T-helper 2 cell (primary cell): Measurements from ENCODE around the gene GSX2.
"Not testable (repeated sequence)": the region's sequence is repeated elsewhere in the genome, so short reads cannot be mapped to it uniquely, and the experiment has no call there.

ENCODE experiments used
- DNase-seq, 5 experiments: peaks; one replicate each; pipeline versions ENCODE4 v3.0.0 to v3.0.0-alpha.2; 2012 to 2022

The GSX2 gene

DNA sequence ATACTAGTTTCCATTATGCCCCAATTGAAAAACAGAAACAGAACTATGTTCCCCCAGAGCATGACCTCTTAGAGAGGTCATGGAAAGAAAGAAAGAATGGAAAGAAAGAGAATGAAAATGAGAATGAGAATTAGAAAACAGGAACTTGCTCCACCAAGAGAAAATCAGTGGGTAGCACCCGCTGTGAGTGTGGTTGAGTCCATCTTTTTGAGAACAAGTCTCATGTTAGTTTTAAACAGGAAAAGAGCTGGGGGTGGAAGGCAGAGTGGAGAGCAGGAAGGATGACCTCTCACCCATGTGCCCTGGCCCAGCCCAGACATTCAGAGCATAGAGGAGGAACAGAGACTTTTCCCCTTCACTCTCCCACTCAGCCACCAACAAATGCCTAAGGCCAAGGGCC lies 4.9 kb downstream of the GSX2 start:
- DNase-seq = no peak

DNA sequence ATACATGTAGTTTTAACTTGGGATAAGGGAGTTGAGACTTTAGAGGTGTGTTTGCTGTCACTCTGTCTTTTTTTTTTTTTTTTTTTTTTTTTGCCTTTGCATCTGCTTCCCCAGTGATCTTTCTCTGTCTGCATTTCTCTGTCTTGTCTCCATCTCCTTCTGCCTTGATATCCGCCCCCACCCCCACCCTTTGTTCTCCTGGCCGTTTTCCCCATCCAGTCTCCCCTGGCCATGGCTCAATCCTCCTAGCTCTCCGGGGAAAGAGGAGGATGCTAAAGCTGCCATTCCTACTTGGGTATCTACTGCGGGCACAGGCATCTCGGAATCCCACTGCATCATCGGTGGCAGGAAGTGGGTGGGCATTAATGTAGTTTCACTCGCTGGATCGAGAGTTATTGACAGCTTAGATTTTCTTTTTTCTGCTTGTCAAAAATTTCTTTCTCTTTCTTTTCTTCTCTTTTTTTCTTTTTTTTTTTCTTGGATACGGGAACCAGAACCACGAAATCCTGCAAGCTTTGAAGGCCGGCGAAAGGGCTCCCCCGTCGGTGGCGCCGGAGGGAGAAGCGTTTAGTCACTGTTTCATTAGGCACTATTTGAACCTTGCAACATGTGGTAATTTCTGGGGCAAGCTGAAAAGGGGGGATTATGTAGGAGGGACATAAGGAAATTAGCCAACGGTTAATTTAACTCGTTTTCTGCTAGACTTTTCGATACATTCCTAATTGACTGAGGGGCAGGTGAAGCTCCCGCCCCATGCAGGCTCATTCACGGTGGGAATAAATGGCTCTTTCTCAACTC lies 8.2 kb downstream of the GSX2 start:
- DNase-seq = no peak

DNA sequence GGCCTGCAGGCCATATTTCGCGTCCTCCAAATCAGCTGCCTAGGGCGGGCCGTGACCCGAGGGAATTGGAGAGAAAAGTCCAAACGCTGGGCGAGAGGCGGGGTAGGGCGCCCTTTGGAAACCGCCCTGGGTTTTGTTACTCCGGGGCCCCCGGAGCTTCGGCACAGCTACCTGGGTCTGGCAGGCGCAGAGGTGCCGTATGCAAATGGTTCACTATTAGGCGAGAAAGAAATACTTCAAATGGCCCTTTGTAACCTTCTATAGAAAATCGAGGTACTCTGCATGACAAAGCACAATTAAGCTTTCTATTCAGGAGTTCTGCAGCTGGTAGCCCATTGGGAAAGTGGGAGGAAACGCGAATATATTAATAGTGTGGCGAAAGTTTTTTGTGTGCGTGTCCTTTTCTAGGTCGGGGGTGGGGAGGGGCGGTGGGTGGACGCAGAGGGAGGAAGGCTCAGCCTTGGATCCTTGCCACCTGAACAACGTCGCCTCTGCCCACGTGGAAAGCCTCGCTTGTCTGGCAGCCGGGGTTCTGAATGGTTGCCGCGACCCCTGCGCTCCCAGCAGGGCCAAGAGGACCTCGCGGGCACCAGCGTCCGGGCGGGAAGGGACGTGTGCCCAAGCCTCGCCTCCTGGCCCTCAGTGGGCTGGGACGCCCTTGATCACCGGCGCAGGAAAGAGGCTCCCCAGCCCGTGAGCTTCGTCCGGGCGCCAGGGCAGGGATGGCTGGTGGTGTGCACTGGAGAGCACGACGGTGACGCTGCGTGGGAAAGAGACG lies 9.5 kb downstream of the GSX2 start:
- no peak for DNase-seq

DNA sequence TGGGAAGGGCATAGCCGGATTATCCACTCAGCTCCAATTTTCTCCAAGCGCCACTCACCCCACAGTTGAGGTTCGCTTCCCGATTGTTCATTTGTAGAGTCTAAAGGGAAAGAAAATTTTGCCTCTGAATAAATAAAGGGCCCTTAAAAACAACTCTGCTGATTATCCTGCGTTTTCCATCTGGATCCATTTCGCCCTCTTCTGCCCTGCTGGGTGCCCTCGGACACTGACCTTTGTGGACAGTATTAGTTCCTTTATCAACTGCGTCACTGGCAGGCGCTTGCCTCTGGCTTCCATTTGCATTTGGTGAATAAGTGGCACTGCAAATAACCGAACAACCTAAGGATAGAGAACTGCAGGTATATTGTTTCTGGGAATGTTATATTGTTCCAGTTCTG lies 10.1 kb downstream of the GSX2 start:
- no peak for DNase-seq

DNA sequence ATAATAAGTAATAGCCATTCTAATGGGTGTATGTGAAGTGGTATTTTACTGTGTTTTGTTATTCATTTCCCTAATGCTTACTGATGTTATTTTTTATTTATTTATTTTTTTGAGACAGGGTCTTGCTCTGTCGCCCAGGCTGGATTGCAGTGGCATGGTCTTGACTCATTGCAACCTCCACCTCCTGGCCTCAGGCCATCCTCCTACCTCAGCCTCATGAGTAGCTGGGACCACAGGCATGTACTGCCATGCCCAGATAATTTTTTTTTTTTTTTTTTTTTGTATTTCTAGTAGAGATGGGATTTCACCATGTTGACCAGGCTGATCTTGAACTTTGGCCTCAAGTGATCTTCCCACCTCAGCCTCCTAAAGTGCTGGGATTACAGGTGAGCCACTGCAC lies 13.2 kb downstream of the GSX2 start:
- DNase-seq = not testable (repeated sequence)

DNA sequence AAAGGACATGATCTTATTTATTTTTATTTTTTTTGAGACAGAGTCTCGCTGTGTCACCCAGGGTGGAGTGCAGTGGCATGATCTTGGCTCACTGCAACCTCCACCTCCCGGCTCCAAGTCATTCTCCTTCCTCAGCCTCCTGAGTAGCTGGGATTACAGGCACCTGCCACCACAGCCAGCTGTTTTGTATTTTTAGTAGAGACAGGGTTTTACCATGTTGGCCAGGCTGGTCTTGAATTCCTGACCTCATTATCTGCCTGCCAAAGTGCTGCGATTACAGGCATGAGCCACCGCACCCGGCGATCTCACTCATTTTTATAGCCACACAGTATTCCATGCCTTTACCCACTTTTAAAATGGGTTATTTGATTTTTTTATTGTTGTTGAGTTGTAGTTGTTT lies 16.3 kb downstream of the GSX2 start:
- DNase-seq = not testable (repeated sequence)

DNA sequence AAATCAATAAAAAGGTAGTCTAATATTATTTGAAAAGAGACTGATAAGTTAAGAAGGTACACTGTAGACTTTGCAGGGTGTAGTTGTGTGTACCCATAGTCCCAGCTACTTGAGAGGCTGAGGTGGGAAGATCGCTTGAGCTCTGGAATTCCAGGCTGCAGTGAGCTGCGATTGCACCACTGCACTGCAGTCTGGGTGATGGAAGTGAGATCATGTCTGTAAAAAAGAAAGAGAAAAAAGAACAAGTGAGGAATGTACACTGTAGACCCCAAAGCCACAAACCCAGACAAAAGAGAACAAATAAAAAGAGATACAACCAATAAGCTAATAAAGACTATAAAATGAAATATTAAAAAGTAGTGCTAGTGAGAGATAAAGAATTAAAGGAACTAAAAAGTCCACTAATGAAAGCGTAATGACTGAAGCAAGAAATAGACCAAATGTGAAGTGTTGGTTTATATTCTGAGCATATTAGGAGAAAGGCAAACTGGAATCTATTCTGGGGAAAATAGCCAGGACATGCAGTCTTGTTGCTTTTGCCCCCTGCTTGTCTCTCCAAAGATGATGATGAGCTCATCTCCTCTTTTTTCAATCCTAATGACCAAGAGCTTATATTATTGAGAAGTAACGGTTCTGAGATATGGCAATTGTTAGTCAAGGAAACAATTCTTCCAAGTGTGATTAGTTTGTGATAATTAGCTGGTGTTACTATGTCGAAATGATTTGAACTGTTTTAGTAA lies 19.1 kb downstream of the GSX2 start:
- no peak for DNase-seq

DNA sequence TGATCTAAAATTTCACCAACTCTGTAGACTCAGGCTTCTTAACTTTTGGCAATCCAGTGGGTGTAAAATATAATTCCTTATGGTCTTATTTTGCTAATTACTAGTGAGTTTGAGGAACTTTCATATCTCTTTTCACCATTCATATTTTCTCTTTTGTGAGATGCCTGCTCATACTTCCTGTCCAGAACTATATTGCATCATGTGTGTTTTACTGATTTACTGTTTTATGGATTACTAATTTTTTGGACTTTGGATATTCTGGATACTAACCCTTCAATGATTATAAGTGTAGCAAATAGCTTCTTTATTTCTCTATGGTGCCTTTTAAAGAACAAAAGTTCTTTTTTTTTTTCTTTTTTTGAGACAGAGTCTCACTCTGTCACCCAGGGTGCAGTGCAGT lies 20.6 kb downstream of the GSX2 start:
- no peak for DNase-seq

DNA sequence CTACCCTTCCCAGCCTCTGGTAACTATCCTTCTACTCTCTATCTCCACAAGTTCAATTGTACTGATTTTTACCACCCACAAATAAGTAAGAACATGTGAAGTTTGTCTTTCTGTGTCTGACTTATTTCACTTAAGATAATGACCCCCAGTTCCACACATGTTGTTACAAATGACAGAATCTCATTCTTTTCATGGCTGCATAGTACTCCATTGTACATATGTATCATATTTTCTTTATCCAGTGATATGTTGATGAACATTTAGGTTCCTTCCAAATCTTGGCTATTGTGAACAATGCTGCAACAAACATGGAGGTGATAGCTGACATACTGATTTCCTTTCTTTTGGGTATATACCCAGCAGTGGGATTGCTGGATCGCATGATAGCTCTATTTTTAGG lies 27.7 kb downstream of the GSX2 start:
- no peak for DNase-seq

DNA sequence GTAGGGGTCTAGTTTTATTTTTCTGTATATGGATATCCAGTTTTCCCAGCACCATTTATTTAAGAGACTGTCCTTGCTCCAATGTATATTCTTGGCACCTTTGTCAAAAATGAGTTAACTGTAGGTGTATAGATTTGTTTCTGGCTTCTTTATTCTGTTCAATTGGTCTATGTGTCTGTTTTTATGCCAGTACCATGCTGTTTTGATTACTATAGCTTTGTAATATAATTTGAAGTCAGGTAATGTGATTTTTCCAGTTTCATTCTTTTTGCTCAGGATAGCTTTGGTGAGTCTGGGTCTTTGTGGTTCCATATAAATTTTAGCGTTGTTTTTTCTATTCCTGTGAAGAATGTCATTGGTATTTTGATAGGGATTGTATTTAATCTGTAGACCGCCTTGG lies 28.7 kb downstream of the GSX2 start:
- not testable (repeated sequence) for DNase-seq

DNA sequence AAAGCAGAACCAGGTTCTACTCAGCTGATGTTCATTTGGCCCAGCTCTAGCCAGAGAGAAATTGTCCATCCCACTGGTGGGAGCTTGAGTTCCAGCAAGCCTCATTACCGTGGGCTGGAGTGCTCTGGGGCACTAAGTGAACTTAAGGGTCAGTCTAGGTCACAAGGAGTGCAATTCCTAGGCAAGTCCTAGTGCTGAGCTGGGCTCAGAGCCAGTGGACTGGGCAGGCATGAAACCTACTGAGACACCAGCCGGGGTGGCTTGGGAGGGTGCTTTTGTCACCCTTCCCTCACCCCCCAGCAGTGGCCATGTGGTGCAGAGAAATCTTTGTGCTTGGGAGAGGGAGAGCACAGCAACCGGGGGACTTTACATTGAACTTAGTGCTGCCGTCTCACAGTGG lies 39.4 kb downstream of the GSX2 start:
- no peak for DNase-seq

DNA sequence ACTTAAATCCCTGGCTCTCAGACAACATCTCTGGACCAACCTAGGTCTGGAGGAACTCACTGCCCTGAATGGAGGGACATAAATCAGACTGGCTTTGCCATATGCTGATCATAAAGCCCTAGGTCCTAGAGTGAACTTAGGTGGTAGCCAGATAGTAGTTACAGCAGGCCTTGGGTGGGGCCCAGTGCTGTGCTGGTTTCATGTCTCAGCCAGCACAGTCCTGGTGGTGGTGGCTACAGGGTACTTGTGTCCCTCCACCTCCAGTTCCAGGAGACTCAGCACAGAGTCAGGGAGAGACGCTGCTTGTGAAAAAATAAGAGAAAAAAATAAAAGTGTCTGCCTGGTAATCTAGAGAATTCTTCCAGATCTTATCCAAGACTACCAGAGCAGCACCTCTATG lies 40.3 kb downstream of the GSX2 start:
- DNase-seq = no peak

DNA sequence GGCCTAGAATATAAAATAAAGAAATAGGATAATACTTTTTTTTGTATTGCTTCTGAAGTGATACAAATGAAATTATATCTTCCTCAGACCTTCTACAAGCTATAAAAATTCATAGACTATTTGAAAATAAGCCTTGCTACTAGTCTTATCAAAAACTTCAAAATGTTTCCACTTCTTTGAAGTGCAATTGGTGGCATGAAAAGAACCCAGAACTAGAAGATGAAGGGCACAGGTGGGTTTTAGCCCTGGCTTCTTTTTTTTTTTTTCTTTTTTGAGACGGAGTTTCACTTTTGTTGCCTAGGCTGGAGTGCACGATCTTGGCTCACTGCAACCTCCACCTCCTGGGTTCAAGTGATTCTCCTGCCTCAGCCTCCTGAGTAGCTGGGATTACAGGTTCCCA lies 44.2 kb downstream of the GSX2 start:
- DNase-seq = no peak

DNA sequence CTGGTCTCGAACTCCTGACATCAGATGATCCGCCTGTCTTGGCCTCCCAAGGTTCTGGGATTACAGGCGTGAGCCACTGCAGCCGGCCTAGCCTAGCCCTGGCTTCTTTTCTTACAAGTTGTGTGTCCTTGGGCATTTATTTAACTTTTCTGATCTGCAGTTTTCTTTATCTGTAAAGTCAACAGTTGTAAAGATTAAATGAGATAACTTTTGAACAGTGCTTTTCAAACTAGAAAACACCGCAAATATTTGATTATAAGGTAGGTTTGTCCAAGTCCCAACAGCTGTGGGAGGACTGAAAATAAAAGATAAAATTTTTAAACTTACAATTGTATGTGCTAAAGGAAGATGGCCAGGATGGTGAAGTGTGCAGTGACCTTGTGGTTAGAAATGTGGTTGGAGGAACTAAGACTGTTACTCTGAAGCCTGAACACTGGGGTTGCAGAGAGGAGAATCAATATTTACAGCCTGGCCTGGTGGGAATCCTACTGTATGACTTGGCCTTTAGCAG lies 44.8 kb downstream of the GSX2 start:
- peak in 1 of 5 experiments; percentile 27 for DNase-seq

DNA sequence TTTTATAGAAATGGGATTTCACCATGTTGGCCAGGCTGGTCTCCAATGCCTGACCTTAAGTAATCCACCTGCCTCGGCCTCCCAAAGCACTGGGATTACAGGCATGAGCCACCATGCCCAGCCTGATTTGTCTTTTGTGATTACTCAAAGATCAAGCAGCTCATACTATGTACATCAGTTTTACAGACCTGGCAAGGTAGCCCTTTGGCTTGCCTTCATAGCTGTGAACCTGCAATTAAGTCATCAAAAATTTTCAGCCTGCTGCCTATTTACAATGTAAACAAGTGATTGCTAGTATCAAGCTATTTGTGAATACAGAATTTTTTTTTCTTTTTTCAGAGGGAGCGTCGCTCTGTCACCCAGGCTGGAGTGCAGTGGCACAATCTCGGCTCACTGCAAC lies 46.2 kb downstream of the GSX2 start:
- DNase-seq = no peak

DNA sequence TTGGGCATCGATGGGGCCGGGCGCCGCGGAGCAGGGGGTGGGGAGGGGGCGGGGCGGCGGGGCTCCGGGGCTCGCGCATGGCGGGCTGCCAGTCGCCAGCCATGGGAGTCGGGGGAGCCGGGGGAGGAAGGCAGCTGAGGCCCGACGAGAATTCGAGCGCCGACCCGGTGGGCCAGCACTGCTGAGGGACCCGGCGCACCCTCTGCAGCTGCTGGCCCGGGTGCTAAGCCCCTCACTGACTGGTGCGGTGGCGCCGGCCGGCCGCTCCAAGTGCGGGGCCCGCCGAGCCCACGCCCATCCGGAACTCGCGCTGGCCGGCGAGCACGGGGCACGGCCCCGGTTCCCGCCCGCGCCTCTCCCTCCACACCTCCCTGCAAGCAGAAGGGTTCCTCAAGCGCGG lies 49.4 kb downstream of the GSX2 start:
- DNase-seq = no peak
